Epidermal melanocyte (primary cell): ENCODE results near the gene CACNA1D.
"Not testable (repeated sequence)": the region's sequence is repeated elsewhere in the genome, so short reads cannot be mapped to it uniquely, and the experiment has no call there.

Source experiments
- DNase-seq: peaks from one replicate; pipeline ENCODE4 v3.0.0; 2011; ENCODE audit warnings: low spot score; ENCODE audit not compliant: insufficient read length

CACNA1D gene

GRCh38 chr3:53571264-53571663 lies 76.9 kb downstream of the CACNA1D start:
- DNase-seq: no peak

GRCh38 chr3:53572184-53572583 lies 77.8 kb downstream of the CACNA1D start:
- DNase-seq: not testable (repeated sequence)

- DNase-seq: no peak
Measured at GRCh38 chr3:53577506-53577905, 83.1 kb downstream of the CACNA1D start.

DNA sequence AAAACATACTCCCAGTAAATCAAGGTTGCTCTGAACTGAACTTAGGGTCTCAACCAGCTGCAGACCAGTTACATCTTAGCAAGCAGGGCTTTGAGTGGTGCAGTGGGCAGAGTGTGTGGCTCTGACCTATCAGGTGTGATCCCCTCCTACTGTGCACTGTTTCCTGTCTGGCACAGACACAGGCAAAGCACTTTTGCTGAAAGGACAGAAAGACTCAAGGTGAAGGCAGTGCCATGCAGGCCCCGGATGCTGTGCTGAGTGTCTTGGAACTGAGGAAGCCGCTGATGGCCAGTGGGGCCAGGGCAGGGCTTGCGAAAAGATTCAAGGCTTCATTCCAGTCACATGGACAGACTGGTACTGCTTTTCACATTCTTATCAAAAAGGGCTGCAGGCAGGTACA lies 85.2 kb downstream of the CACNA1D start:
- DNase-seq: no peak

- DNase-seq: no peak
Measured at GRCh38 chr3:53581671-53582070, 87.3 kb downstream of the CACNA1D start.

- DNase-seq: no peak
Measured at GRCh38 chr3:53583161-53583690, 88.8 kb downstream of the CACNA1D start.

GRCh38 chr3:53585049-53585448 lies 90.6 kb downstream of the CACNA1D start:
- no peak for DNase-seq

DNA sequence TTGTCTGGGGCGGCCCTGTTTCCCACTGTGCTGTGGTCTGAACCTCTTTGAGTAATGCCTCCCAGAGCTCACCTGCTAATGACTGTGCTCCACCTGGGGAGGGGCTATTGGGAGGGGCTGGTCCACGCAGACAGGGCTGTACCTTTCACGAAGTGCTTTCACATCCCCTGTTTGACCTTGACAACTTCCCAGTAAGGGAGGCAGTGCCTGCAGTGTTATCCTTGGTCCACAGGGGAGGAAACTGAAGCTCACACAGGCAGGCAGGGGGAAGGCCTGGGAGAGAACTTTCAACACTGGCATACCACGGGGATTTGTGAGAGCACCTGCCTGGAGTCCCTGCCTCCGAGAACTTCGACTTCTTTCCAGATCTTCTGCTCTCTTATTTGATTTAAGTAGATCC lies 91.2 kb downstream of the CACNA1D start:
- DNase-seq: no peak

DNA sequence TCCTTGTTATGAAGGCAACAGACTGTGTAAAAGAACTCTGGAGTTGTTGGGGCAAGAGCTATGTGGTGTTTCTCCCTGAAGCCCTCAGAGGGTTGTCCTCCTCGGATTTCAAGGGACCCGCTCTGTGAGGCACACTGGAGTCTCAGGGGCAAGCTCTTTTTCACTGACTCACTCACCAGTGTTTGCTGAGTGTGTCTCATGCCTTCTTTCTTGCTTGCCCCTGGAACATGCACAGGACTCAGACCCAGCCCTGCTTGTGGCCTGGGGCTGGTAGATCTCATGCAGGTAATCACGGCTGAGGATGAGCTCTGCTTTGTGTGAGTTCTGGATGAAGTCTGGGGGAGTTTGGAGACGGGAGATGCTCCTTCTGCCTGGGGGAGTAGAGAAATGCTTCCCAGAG lies 93.7 kb downstream of the CACNA1D start:
- no peak for DNase-seq

DNA sequence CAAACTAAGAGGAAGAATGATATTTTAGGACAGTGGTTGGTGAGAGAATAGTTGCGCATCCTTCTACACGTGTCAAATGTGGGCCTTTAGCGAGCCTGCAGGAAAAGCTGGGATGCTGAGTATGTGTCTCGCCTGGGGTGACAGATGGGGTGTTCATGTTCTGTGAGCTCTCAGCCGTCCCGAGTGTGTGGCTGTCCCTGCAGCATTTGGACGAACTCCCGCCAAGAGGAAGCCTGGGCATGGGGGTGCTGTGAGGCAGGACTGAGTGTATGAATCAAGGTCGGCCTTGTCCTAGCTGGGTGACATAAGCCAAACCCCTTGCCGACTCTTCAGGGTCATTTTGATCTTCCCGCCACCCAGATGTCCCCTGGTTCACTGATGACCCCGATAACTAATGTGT lies 94.8 kb downstream of the CACNA1D start:
- DNase-seq: no peak

GRCh38 chr3:53589806-53590205 lies 95.4 kb downstream of the CACNA1D start:
- DNase-seq: no peak

DNA sequence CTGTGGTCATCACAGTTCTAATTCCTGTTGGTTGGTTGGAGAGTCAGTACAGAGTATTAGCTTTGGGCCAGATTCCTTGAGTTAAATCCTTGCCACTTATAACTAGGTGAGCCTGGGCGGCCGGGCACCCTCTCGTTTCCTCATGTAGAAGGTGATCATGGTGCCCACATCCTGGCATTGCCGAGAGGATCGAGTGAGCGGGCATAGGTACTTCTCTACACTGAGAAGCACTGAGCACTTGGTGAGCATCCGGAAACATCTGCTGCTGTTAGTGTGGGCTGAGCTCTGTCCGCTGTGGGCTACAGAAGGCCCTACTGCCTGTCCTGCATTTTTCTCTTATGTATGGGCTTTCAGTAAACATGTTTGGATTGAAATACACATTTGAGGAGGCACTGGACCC lies 96.2 kb downstream of the CACNA1D start:
- no peak for DNase-seq

DNA sequence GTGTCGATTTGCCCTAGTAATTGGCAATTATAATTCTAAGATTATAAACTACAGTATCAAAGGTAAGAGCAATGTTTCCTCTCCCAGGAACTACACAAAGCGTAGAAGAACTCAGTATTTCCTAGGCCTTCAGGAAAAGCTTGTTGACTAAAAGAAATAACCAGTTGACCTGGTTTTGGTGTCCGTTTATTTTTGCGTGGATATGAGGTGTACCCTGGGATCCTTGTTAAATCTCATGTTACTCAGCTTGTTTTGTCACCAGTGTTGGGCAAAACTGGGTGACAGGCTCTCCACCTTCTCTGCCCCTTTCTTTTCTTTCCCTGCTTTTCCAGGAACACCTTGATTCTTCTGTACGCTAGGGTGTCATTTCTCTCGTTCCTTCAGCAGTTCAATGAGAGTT lies 97.2 kb downstream of the CACNA1D start:
- DNase-seq: no peak

GRCh38 chr3:53592862-53593261 lies 98.5 kb downstream of the CACNA1D start:
- DNase-seq: no peak

DNA sequence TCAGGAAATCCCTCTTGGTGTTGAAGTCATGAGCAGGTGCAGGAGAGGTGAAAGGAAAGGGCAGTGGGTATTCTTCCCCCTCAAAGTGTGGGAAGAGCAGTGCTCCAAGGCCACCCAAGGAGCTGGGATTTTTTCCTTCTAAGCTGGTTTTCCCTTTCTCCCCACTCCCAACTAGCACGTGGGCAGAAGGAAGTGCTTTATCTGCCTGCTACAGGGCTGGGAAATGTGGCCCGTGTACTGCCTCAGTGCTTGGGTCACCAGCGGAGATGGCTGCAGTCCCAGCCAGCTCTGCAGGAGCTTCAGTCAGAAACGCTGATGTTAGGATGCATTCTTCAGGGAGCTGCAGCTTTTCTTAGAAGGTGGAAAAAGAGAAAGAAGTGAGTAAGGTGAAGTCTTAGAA lies 99.2 kb downstream of the CACNA1D start:
- no peak for DNase-seq

DNA sequence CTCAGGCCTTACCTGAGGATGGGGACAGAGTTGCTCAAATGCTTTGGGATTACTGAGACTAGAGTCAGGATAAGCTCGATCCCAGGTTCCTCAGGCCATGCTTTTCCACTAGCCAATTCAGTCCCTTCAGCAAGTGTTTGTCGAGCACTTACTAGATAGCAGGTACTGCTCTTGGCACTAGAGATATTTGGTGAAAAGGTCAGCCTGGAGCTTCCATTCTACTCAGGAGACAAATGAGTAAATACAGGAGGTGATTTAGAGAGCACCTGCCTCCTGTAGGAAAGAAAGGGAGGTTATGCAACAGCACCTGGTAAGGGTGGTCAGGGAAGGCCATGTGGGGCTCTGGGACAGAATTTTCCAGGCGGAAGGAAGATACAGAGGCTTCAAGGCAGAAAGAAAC lies 99.9 kb downstream of the CACNA1D start:
- no peak for DNase-seq

- no peak for DNase-seq
Measured at GRCh38 chr3:53595660-53596059, 101.2 kb downstream of the CACNA1D start.

DNA sequence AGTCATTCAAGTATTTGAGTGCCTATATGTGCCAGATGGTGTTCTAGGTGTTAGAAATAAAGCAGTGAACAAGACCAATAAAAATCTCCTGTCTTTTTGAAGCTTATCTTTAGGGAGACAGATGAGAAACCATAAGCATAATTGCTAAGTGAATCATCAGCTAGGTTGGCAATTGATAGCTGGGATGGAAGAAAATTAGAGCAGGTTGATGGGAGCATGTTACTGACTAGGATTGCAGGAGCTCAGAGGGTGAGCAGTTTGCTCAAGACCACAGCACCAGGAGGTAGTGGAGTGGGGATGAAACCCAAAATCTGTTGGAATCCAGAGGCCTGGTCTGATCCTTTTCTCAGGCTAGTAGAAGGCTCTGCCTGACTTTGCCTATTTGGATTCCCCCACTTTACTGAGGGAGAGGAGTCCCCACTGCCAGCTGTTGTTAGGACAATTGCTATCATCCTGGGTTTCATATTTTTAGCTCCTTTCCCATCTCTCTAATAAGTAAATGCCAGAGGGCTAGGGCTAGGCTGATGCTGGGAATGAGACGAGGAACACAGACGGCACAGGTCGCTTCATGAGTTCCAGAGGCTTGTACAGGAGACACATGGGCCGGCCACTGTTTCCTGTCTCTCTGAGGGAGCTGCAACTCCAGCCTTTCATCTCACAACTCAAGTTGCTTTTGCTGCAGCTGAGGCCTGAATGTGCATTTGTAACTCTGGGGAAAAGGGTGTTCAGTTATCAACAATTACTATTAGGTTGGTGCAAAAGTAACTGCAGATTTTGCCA lies 102.9 kb downstream of the CACNA1D start:
- DNase-seq: no peak

- DNase-seq: no peak
Measured at GRCh38 chr3:53599771-53600170, 105.4 kb downstream of the CACNA1D start.

GRCh38 chr3:53602866-53603265 lies 108.5 kb downstream of the CACNA1D start:
- DNase-seq: no peak

- DNase-seq: no peak
Measured at GRCh38 chr3:53604232-53604631, 109.8 kb downstream of the CACNA1D start.

DNA sequence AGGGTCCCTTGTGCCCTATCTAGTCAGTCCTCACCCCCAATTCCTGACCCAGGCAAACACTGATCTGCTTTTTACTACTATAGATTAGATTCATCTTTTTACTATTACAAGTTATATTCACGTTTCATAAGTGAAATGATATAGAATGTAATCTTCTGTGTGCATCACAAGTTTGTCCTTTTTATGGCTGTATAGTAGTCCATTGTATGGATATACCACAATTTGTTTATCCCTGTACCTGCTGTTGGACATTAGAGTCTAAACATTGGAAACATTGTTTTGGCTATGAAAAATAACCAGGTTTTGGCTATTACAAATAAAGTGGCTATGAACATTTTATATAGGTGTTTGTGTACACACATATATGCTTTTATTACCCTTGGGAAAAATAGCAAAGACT lies 112.4 kb downstream of the CACNA1D start:
- DNase-seq: no peak

- no peak for DNase-seq
Measured at GRCh38 chr3:53612508-53612907, 118.1 kb downstream of the CACNA1D start.
